B cell (primary cell): ENCODE results near the gene KIF9.

ENCODE experiments used
- CTCF ChIP-seq: fragments of 200-600 bp; IDR thresholded peaks from one replicate; pipeline ENCODE4 v1.8.0; 2022; ENCODE audit warnings: antibody characterized with exemption, mild to moderate bottlenecking
- EZH2 ChIP-seq: IDR thresholded peaks from 2 replicates; pipeline ENCODE4 v1.6.1; 2012; ENCODE audit warnings: borderline replicate concordance, low read depth, mild to moderate bottlenecking, moderate library complexity, low read length; ENCODE audit not compliant: insufficient read depth, poor library complexity, severe bottlenecking

- TF ChIP-seq CTCF (no peak), EZH2 (no peak)
These were observed 15.1 kb downstream of the KIF9 start for GRCh38 chr3:47267490-47267824.
